Smooth muscle cell (in vitro differentiated cells): ENCODE results near the gene CLMP. TPM values are rescaled to one million over a fixed set of nuclear protein-coding genes. Genes with fewer than 3 reads are reported as not detected.

ENCODE experiments used
- DNase-seq: peaks from one replicate; lab custom pipeline; 2025; ENCODE audit not compliant: unreplicated experiment; lab: John Stamatoyannopoulos, UW
- H2AFZ ChIP-seq: fragments of 200-600 bp; sonication (generic); 2 replicates; pipeline ENCODE4 v1.6.0; 2016; ENCODE audit warnings: antibody characterized with exemption, low read depth, mild to moderate bottlenecking
- H3F3A ChIP-seq: fragments of 200-600 bp; sonication (generic); 2 replicates; pipeline ENCODE4 v1.6.0; 2017; ENCODE audit warnings: antibody characterized with exemption, low read depth
- H3K27ac ChIP-seq: fragments of 200-600 bp; sonication (generic); 2 replicates; pipeline ENCODE4 v1.5.1; 2016; ENCODE audit warnings: low read depth, mild to moderate bottlenecking
- H3K27me3 ChIP-seq: fragments of 200-600 bp; sonication (generic); 2 replicates; pipeline ENCODE4 v1.6.1; 2016; ENCODE audit warnings: low read depth, mild to moderate bottlenecking
- H3K36me3 ChIP-seq: fragments of 200-600 bp; sonication (generic); 2 replicates; pipeline ENCODE4 v1.5.1; 2016; ENCODE audit warnings: low read depth
- H3K4me1 ChIP-seq: fragments of 200-600 bp; sonication (generic); 2 replicates; pipeline ENCODE4 v1.5.1; 2016; ENCODE audit warnings: low read depth
- H3K4me2 ChIP-seq: fragments of 200-600 bp; sonication (generic); 2 replicates; pipeline ENCODE4 v1.6.0; 2016; ENCODE audit warnings: mild to moderate bottlenecking
- H3K4me3 ChIP-seq: fragments of 200-600 bp; sonication (generic); 2 replicates; pipeline ENCODE4 v1.5.1; 2016; ENCODE audit warnings: mild to moderate bottlenecking
- H3K79me2 ChIP-seq: fragments of 200-600 bp; sonication (generic); 2 replicates; pipeline ENCODE4 v1.6.0; 2016; ENCODE audit warnings: low read depth, mild to moderate bottlenecking
- H3K9ac ChIP-seq: fragments of 200-600 bp; sonication (generic); 2 replicates; pipeline ENCODE4 v1.6.0; 2016; ENCODE audit warnings: low read depth
- H3K9me3 ChIP-seq: fragments of 200-600 bp; sonication (generic); replicated peaks from 2 replicates; pipeline ENCODE4 v1.5.1; 2016; ENCODE audit warnings: low read depth
- H4K20me1 ChIP-seq: fragments of 200-600 bp; sonication (generic); 2 replicates; pipeline ENCODE4 v1.6.0; 2016; ENCODE audit warnings: low read depth
- CTCF ChIP-seq: fragments of 200-600 bp; sonication (generic); IDR thresholded peaks from 2 replicates; pipeline ENCODE4 v1.5.1; 2017; ENCODE audit warnings: borderline replicate concordance, mild to moderate bottlenecking, antibody characterized with exemption; ENCODE audit not compliant: insufficient read depth, poor library complexity, severe bottlenecking
- WGBS: methylation state at CpG from one replicate; pipeline ENCODE4 v1.1.7; 2016; ENCODE audit warnings: low lambda C conversion rate; 5-methylcytosine and 5-hydroxymethylcytosine counted together
- polyA plus RNA-seq: library from polyadenylated mRNA; unstranded; fragments of >200 nt; fragmentation: Nextera tagmentation; extraction: Ambion mirVana; gene quantifications from 2 replicates; pipeline ENCODE4 v1.2.1, GENCODE V29; 2016
- total RNA-seq: library from RNA; depleted of rRNA; stranded (reverse); fragments of >200 nt; gene quantifications from 2 replicates; pipeline ENCODE4 v1.2.3, GENCODE V29; 2014

CLMP gene
- total and polyA plus RNA-seq, 2 experiments from 2014 or later = 74.0 to 176 TPM

GRCh38 chr11:123072762-123073161, 122.3 kb downstream of the CLMP start:
- H3F3A ChIP-seq = peaks cover 11% of the 10 kb centered on the region
- H3K4me3 ChIP-seq = no peak overlapping the region
- DNase-seq = no peak
- no peaks in the 10 kb centered on the region for H3K4me1 ChIP-seq
- H3K4me2 ChIP-seq = no peak overlapping the region
- H3K9me3 ChIP-seq = no peaks in the 10 kb centered on the region
- peaks cover 4% of the 10 kb centered on the region for H3K36me3 ChIP-seq
- peaks cover 4% of the 10 kb centered on the region for H3K79me2 ChIP-seq
- no peak for TF ChIP-seq CTCF
- no peak overlapping the region for H3K9ac ChIP-seq
- no peak overlapping the region for H3K27ac ChIP-seq
- no peak overlapping the region for H2AFZ ChIP-seq
- no peaks in the 10 kb centered on the region for H3K27me3 ChIP-seq
- H4K20me1 ChIP-seq = peaks cover 18% of the 10 kb centered on the region

GRCh38 chr11:123072332-123072761, 122.7 kb downstream of the CLMP start:
- H3K4me2 ChIP-seq = no peak overlapping the region
- H3K4me3 ChIP-seq = no peak overlapping the region
- no peak for TF ChIP-seq CTCF
- H3K27ac ChIP-seq = no peak overlapping the region
- WGBS = 75% methylated on average over 2 of the region's 2 CpGs
- H3K9me3 ChIP-seq = no peaks in the 10 kb centered on the region
- peaks cover 11% of the 10 kb centered on the region for H3F3A ChIP-seq
- no peak overlapping the region for H3K9ac ChIP-seq
- DNase-seq = no peak
- H4K20me1 ChIP-seq = peaks cover 18% of the 10 kb centered on the region
- H3K79me2 ChIP-seq = peaks cover 4% of the 10 kb centered on the region
- H3K27me3 ChIP-seq = no peaks in the 10 kb centered on the region
- H3K36me3 ChIP-seq = peaks cover 4% of the 10 kb centered on the region
- no peaks in the 10 kb centered on the region for H3K4me1 ChIP-seq
- H2AFZ ChIP-seq = no peak overlapping the region

GRCh38 chr11:123069908-123070821, 124.9 kb downstream of the CLMP start:
- Histone ChIP-seq H2AFZ (no peak overlapping the region), H3K36me3 (peaks cover 4% of the 10 kb centered on the region), H3K27me3 (no peaks in the 10 kb centered on the region), H3K4me3 (no peak overlapping the region), H3K4me2 (no peak overlapping the region), H4K20me1 (peaks cover 7% of the 10 kb centered on the region), H3K9me3 (no peaks in the 10 kb centered on the region), H3K9ac (no peak overlapping the region), H3K27ac (no peak overlapping the region), H3K79me2 (peaks cover 10% of the 10 kb centered on the region), H3K4me1 (no peaks in the 10 kb centered on the region), H3F3A (peaks cover 11% of the 10 kb centered on the region)
- TF ChIP-seq CTCF = no peak
- WGBS = 95% methylated on average over 5 of the region's 5 CpGs
- DNase-seq = no peak
